HCT116 (cell line): ENCODE results near the gene LTB. TPM values are rescaled to one million over a fixed set of nuclear protein-coding genes. Genes with fewer than 3 reads are reported as not detected.

Experiments
- ATAC-seq: fragments of 200-7000 bp; cut with Tn5 transposase; 2 replicates; pipeline ENCODE4 v1.9.1; 2020; ENCODE audit warnings: mild to moderate bottlenecking, moderate library complexity
- BruUV-seq: library from RNA; stranded (reverse); fragments of 400-500 nt; replicated peaks from 2 replicates; lab custom pipeline; 2021; lab: Mats Ljungman, UMichigan
- CTCF ChIA-PET: fragments of 300-600 bp; sonication (Branson Sonifier 250); formaldehyde crosslinking; loops from one replicate; lab custom pipeline; 2021; ENCODE audit warnings: antibody characterized with exemption; lab: Charles Lee
- POLR2A ChIA-PET: fragments of 300-600, 350-600 bp; sonication (Branson Sonifier 250); formaldehyde crosslinking; loops from one replicate; lab custom pipeline; 2021; ENCODE audit warnings: antibody characterized with exemption; lab: Charles Lee
- RAD21 ChIA-PET, 2 experiments: fragments of 300-600 bp; sonication (Branson Sonifier 250); formaldehyde crosslinking; loops; one replicate each; lab custom pipeline; 2023; ENCODE audit warnings: low total read pairs in 2 of 2; ENCODE audit not compliant: uncharacterized antibody in 2 of 2, unreplicated experiment in 2 of 2, low non-redundant PET in 1 of 2; lab: Charles Lee
- DNase-seq: peaks from one replicate; pipeline ENCODE4 v3.0.0-alpha.2; 2010; ENCODE audit warnings: low read depth, low spot score
- H2AFZ ChIP-seq: fragments of 200-600 bp; shearing (Covaris generic), sonication (generic); 2 replicates; pipeline ENCODE4 v1.6.1; 2017; ENCODE audit warnings: low read depth, mixed run types, mixed read lengths, antibody characterized with exemption, low read length; ENCODE audit not compliant: poor library complexity, severe bottlenecking
- H3K27ac ChIP-seq: 2 replicates; pipeline ENCODE4 v1.5.1; 2012; ENCODE audit warnings: low read depth, low read length
- H3K27me3 ChIP-seq: fragments of 200-600 bp; sonication (generic); 2 replicates; pipeline ENCODE4 v1.6.1; 2016; ENCODE audit warnings: mixed run types, low read length, mixed read lengths; ENCODE audit not compliant: insufficient read depth
- H3K36me3 ChIP-seq, 2 experiments: fragments of 200-500 bp in 1 of 2; fragments of 200-600 bp in 1 of 2; sonication (Bioruptor generic) in 1 of 2; sonication (generic) in 1 of 2; 2 replicates each; pipeline versions ENCODE4 v1.5.1 to v1.6.1; 2014 to 2016; ENCODE audit warnings: low read length in 2 of 2, inconsistent platforms in 1 of 2, mixed read lengths in 1 of 2, mixed run types in 1 of 2; ENCODE audit not compliant: insufficient read depth in 2 of 2, control insufficient read depth in 1 of 2
- H3K4me1 ChIP-seq, 2 experiments: fragments of 200-600 bp in 1 of 2; sonication (generic) in 1 of 2; 2 replicates each; pipeline versions ENCODE4 v1.5.1 to v1.6.1; 2012 to 2017; ENCODE audit warnings: low read length in 2 of 2, inconsistent platforms in 1 of 2, mild to moderate bottlenecking in 1 of 2, mixed read lengths in 1 of 2, mixed run types in 1 of 2, moderate library complexity in 1 of 2; ENCODE audit not compliant: insufficient read depth in 2 of 2, control insufficient read depth in 1 of 2
- H3K4me2 ChIP-seq: fragments of 200-600 bp; sonication (generic); 2 replicates; pipeline ENCODE4 v1.6.1; 2017; ENCODE audit warnings: mixed run types, low read length, mixed read lengths
- H3K4me3 ChIP-seq, 2 experiments: fragments of 200-600 bp in 1 of 2; sonication (generic) in 1 of 2; replicated peaks in 1 of 2; 2 replicates each; pipeline ENCODE4 v1.5.1; 2011 to 2016; ENCODE audit warnings: low read length in 2 of 2, control low read depth in 1 of 2, low read depth in 1 of 2, mild to moderate bottlenecking in 1 of 2, mixed read lengths in 1 of 2, mixed run types in 1 of 2
- H3K79me2 ChIP-seq: fragments of 200-600 bp; sonication (generic); 2 replicates; pipeline ENCODE4 v1.6.1; 2017; ENCODE audit warnings: mild to moderate bottlenecking, mixed run types, low read length, moderate library complexity, mixed read lengths; ENCODE audit not compliant: insufficient read depth
- H3K9ac ChIP-seq: fragments of 200-600 bp; sonication (generic); 2 replicates; pipeline ENCODE4 v1.6.1; 2016; ENCODE audit warnings: low read length, mixed read lengths
- H3K9me2 ChIP-seq: fragments of 200-600 bp; sonication (generic), shearing (Covaris generic); 2 replicates; pipeline ENCODE4 v1.6.1; 2017; ENCODE audit warnings: mixed run types, mild to moderate bottlenecking, moderate library complexity; ENCODE audit not compliant: insufficient read depth
- H3K9me3 ChIP-seq, 2 experiments: fragments of 200-500 bp in 1 of 2; fragments of 200-600 bp in 1 of 2; sonication (Bioruptor generic) in 1 of 2; sonication (generic) in 1 of 2; 2 replicates each; pipeline ENCODE4 v1.6.1; 2014 to 2017; ENCODE audit warnings: low read length in 2 of 2, mixed read lengths in 2 of 2, inconsistent platforms in 1 of 2, low read depth in 1 of 2, mild to moderate bottlenecking in 1 of 2, mixed run types in 1 of 2, moderate library complexity in 1 of 2; ENCODE audit not compliant: control insufficient read depth in 1 of 2, insufficient read depth in 1 of 2
- H4K20me1 ChIP-seq: fragments of 200-600 bp; sonication (generic), shearing (Covaris generic); 2 replicates; pipeline ENCODE4 v1.6.1; 2017; ENCODE audit warnings: mixed run types, mild to moderate bottlenecking, moderate library complexity; ENCODE audit not compliant: insufficient read depth
- CBX3 ChIP-seq: IDR thresholded peaks from 2 replicates; pipeline ENCODE4 v1.6.1; 2012; ENCODE audit warnings: low read depth
- CEBPB ChIP-seq: IDR thresholded peaks from 2 replicates; pipeline ENCODE4 v1.6.1; 2012; ENCODE audit warnings: low read depth
- FOSL1 ChIP-seq: IDR thresholded peaks from 2 replicates; pipeline ENCODE4 v1.6.1; 2012; ENCODE audit warnings: low read depth
- JUND ChIP-seq: IDR thresholded peaks from 2 replicates; pipeline ENCODE4 v1.6.1; 2012
- MAX ChIP-seq: IDR thresholded peaks from 2 replicates; pipeline ENCODE4 v1.6.1; 2012
- SP1 ChIP-seq: IDR thresholded peaks from 2 replicates; pipeline ENCODE4 v1.6.1; 2012; ENCODE audit warnings: low read depth
- SRF ChIP-seq: IDR thresholded peaks from 2 replicates; pipeline ENCODE4 v1.6.1; 2012; ENCODE audit warnings: low read depth
- TCF7L2 ChIP-seq: IDR thresholded peaks from 2 replicates; pipeline ENCODE4 v1.7.0; 2011; ENCODE audit warnings: borderline replicate concordance, inconsistent platforms; ENCODE audit not compliant: insufficient read depth, insufficient read length; ENCODE audit errors: extremely low read depth
- YY1 ChIP-seq: IDR thresholded peaks from 2 replicates; pipeline ENCODE4 v1.6.1; 2011; ENCODE audit warnings: low read length, low read depth, moderate library complexity, mild to moderate bottlenecking; ENCODE audit not compliant: insufficient replicate concordance; ENCODE audit errors: extremely low read depth
- ZBTB33 ChIP-seq: IDR thresholded peaks from 2 replicates; pipeline ENCODE4 v1.6.1; 2011; ENCODE audit warnings: mild to moderate bottlenecking, low read length, moderate library complexity; ENCODE audit not compliant: insufficient replicate concordance; ENCODE audit errors: extremely low read depth
- intact Hi-C: fragments of 100-400 bp; cut with micrococcal nuclease; formaldehyde crosslinking; loops from 2 replicates; pipeline ENCODE4 v1.10.0; 2022
- total RNA-seq: library from RNA; stranded (reverse); gene quantifications from one replicate; pipeline ENCODE4 v1.2.1, GENCODE V29; 2021; ENCODE audit not compliant: unreplicated experiment
- TF ChIP-seq, protein P1 (sequence below): IDR thresholded peaks from 2 replicates; pipeline ENCODE4 v1.6.1; 2012
- TF ChIP-seq, protein P2 (sequence below): IDR thresholded peaks from 2 replicates; pipeline ENCODE4 v1.6.1; 2012; ENCODE audit warnings: low read depth

LTB gene
- total RNA-seq, 1 experiment from 2014 or later: 0.64 TPM

DNA sequence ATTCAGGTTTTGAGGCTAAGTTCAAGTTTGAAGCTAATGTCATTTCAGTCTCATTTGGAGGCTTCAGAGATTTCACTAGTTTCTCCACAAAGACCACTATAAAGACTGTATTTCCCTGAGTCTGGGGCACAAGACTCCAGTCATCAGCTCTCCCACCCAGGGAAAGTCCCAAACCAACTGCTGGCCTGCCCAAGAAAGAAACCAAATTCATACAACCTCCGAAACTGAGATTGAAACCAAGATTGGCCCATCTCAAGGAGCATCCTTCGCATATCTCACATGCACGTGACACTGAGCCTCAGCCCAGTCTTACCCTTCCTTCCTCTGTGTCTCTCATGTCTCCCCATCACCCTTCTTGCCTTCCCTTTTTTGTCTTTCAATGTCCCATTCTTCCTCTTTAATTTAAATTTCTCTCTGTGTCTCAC, 13.7 kb downstream of the LTB start:
- TF ChIP-seq, protein P1, sequence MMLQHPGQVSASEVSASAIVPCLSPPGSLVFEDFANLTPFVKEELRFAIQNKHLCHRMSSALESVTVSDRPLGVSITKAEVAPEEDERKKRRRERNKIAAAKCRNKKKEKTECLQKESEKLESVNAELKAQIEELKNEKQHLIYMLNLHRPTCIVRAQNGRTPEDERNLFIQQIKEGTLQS: no peak
- H3K9ac ChIP-seq: no peak overlapping the region
- no peak overlapping the region for H2AFZ ChIP-seq
- no peaks in the 10 kb centered on the region for H3K9me2 ChIP-seq
- ATAC-seq (no peak), DNase-seq (no peak)
- RAD21 ChIA-PET: no interaction called here
- no peaks in the 10 kb centered on the region for H3K9me3 ChIP-seq
- no TSS peak for BruUV-seq
- intact Hi-C loops: no loop called here
- H3K27me3 ChIP-seq: no peaks in the 10 kb centered on the region
- H4K20me1 ChIP-seq: no peaks in the 10 kb centered on the region
- CTCF ChIA-PET: interaction anchor here (1.7 kb wide), 1 partner anchor 12 kb away, joined by 6 read pairs; no protein-coding TSS in a partner anchor
- no peak overlapping the region for H3K27ac ChIP-seq
- no peak overlapping the region for H3K4me3 ChIP-seq
- no peak overlapping the region for H3K4me2 ChIP-seq
- H3K4me1 ChIP-seq: 0 out of 4 replicates have a peak, but pooled peaks cover 0 to under 1% of the 10 kb centered on the region in 2 experiments
- no peaks in the 10 kb centered on the region for H3K79me2 ChIP-seq
- no peaks in the 10 kb centered on the region for H3K36me3 ChIP-seq
- POLR2A ChIA-PET: interaction anchor here (1.2 kb wide), 1 partner anchor 25 kb away, joined by 3 read pairs; the partner anchor contains the start of gene NCR3

DNA sequence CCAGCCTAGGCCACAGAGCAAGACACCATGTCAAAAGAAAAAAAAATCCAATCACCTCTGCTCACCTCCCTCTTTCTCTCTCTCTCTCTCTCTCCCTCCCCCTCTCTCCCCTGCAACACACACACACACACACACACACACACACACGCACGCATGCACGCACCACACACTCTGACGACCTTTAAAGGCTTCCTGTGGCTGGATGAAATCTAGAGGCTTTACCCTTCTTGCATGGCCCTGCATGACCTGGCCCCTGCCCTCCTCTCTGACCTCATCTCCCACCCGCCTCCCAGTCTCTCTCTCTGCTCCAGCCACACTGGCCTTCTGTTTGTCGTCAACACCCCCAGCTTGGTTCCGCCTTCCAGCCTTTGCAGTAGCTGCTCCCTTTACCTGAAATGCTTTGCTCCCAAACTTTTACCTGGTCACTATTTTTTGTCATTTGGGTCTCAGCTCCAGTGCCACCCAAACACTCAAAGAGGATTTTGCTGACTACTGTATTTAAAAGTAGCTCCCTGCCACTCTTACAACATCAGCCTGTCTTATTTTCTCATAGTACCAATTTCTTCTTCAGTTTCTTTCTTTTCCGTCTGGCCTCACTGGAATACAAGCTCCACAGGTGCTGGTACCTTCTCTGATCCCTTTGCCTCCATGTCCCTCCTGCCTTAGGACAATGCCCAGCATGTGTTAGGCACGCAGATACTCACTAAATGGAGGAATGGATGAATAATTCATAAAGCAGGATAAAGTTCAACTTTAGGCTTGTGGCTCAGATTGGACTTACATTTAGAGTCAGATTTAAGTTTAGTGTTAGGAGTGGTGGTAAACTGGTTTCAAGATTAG, 14.5 kb downstream of the LTB start:
- Histone ChIP-seq H3K9me2 (no peaks in the 10 kb centered on the region), H3K4me1 (no peaks in the 10 kb centered on the region), H3K4me2 (no peak overlapping the region), H3K27me3 (no peaks in the 10 kb centered on the region), H2AFZ (no peak overlapping the region), H3K27ac (no peak overlapping the region), H3K9ac (no peak overlapping the region), H3K4me3 (no peak overlapping the region), H3K36me3 (no peaks in the 10 kb centered on the region), H3K79me2 (no peaks in the 10 kb centered on the region), H4K20me1 (no peaks in the 10 kb centered on the region), H3K9me3 (no peaks in the 10 kb centered on the region)
- CTCF ChIA-PET: interaction anchor here (1.7 kb wide), 1 partner anchor 13 kb away, joined by 6 read pairs; no protein-coding TSS in a partner anchor
- POLR2A ChIA-PET: interaction anchor here (1.2 kb wide), 1 partner anchor 25 kb away, joined by 3 read pairs; the partner anchor contains the start of gene NCR3
- BruUV-seq: no TSS peak
- RAD21 ChIA-PET: no interaction called here
- TF ChIP-seq YY1 (no peak), JUND (no peak), FOSL1 (no peak), SP1 (no peak), ZBTB33 (no peak), CEBPB (no peak), CBX3 (no peak), TCF7L2 (no peak), MAX (no peak), SRF (no peak)
- TF ChIP-seq, protein P2, sequence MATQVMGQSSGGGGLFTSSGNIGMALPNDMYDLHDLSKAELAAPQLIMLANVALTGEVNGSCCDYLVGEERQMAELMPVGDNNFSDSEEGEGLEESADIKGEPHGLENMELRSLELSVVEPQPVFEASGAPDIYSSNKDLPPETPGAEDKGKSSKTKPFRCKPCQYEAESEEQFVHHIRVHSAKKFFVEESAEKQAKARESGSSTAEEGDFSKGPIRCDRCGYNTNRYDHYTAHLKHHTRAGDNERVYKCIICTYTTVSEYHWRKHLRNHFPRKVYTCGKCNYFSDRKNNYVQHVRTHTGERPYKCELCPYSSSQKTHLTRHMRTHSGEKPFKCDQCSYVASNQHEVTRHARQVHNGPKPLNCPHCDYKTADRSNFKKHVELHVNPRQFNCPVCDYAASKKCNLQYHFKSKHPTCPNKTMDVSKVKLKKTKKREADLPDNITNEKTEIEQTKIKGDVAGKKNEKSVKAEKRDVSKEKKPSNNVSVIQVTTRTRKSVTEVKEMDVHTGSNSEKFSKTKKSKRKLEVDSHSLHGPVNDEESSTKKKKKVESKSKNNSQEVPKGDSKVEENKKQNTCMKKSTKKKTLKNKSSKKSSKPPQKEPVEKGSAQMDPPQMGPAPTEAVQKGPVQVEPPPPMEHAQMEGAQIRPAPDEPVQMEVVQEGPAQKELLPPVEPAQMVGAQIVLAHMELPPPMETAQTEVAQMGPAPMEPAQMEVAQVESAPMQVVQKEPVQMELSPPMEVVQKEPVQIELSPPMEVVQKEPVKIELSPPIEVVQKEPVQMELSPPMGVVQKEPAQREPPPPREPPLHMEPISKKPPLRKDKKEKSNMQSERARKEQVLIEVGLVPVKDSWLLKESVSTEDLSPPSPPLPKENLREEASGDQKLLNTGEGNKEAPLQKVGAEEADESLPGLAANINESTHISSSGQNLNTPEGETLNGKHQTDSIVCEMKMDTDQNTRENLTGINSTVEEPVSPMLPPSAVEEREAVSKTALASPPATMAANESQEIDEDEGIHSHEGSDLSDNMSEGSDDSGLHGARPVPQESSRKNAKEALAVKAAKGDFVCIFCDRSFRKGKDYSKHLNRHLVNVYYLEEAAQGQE: no peak
- intact Hi-C loops: no loop called here
- ATAC-seq (no peak), DNase-seq (no peak)
